GM12865 (cell line): ENCODE results near the gene SPATS2L.

Experiments
- DNase-seq: peaks from one replicate; pipeline ENCODE4 v3.0.0; 2010; ENCODE audit warnings: low read depth
- H3K4me3 ChIP-seq: 2 replicates; pipeline ENCODE4 v1.5.1; 2011; ENCODE audit warnings: mild to moderate bottlenecking, low read depth, low read length, control low read depth
- CTCF ChIP-seq: IDR thresholded peaks from 2 replicates; pipeline ENCODE4 v1.5.1; 2011; ENCODE audit warnings: low read length, control low read depth, low read depth, inconsistent platforms; ENCODE audit not compliant: insufficient read depth; ENCODE audit errors: missing control alignments

The SPATS2L gene

DNA sequence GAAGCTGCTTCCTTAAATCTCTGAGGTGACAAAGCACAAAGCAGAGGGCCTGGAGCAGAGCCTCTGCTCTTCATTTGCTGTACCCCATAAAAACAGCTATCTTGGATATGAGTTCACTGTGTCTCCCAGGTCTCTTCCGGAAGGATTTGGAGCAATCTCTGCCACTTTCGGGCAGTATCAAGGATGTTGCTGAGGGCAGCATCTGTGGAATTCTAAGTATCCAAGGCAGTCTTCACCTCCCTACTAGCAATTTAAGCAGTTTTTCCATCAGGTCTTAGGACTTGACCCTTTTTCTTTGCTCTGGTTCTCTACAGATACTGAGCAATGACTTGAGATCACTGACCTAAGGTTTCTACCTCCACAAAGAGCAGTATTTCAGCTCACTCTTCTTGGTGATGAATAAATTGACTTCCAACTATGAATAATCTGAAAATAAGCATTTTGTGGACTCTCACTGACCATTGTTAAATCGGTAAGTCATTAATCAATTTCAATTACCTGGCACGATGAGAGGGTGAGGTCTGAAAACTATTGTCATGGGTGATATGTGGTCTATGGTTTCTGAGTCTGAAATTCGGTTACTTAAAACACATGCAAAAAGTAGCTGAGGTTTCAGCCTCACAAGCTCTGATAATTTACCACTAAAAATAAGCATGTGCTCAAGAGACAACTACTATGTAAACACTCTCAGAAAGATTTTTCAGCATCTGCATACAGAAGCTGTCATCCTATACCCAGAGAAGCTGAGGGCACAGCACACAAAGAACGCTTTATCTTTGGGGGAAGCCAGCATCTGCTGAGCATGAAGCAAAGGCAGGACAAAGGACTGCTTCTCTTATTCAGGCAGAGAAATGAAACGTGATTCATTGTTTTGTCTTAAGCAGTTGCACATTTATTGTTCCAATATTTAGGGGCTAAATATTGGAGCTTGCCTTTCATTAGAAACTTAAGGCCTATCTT is 32.1 kb upstream of the SPATS2L start:
- DNase-seq, result peak; percentile 30
- H3K4me3 ChIP-seq, result no peak overlapping the region
- TF ChIP-seq CTCF, result no peak

GRCh38 chr2:200275295-200276013 is 31.0 kb upstream of the SPATS2L start:
- no peak for TF ChIP-seq CTCF
- peak; percentile 23 for DNase-seq
- H3K4me3 ChIP-seq, result no peak overlapping the region

- no peak for DNase-seq
- TF ChIP-seq CTCF, result no peak
- no peak overlapping the region for H3K4me3 ChIP-seq
These were observed 30.0 kb upstream of the SPATS2L start for GRCh38 chr2:200276472-200276871.

- no peak overlapping the region for H3K4me3 ChIP-seq
- TF ChIP-seq CTCF, result no peak
- no peak for DNase-seq
These were observed 27.7 kb upstream of the SPATS2L start for GRCh38 chr2:200278694-200279316.

DNA sequence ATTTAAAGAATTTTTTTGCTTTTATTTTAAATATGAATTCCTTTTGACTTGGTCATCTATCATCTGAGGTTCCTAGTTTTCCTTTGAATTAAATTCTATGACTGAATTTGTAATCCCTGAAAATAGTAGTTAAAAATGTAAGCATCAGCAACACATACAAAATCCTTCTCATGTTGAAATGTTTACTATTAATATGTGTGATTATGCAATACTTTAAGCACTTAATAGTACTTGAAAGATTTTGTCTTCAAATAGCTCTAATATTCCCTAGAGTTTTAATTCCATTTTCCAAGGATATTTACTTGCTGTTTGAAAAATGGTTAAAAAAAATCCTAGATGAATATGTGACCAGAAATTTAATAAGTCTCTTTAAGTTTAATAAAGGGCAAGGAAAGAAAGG is 26.6 kb upstream of the SPATS2L start:
- no peak for DNase-seq
- no peak overlapping the region for H3K4me3 ChIP-seq
- TF ChIP-seq CTCF, result no peak

- DNase-seq, result no peak
- H3K4me3 ChIP-seq, result no peak overlapping the region
- no peak for TF ChIP-seq CTCF
These were observed 19.9 kb upstream of the SPATS2L start for GRCh38 chr2:200286578-200286977.
